ENCODE data around the gene SYF2. TPM values are rescaled to one million over a fixed set of nuclear protein-coding genes. Genes with fewer than 3 reads are reported as not detected.

SYF2 gene
- total and polyA plus RNA-seq, 2 donors (not counting 3 experiments of a cell fraction or from before 2014, with no cell fraction given): 9.3 to 38.0 TPM

- Histone ChIP-seq H3K4me2 (ENCODE audit: insufficient read depth, low read length) (no peak overlapping the region), H3K36me3 (ENCODE audit: control insufficient read depth in 2 of 2, extremely low read depth in 1 of 2, insufficient read depth in 2 of 2, low read length in 2 of 2) (no peaks in the 10 kb centered on the region), H3K4me1 (ENCODE audit: control insufficient read depth, extremely low read depth, insufficient read depth, low read length) (no peaks in the 10 kb centered on the region), H4K20me1 (replicated peaks; ENCODE audit: control insufficient read depth, extremely low read depth, insufficient read depth, low read length) (no peaks in the 10 kb centered on the region), H3K9me1 (replicated peaks; ENCODE audit: control insufficient read depth, extremely low read depth, insufficient read depth, low read length) (no peaks in the 10 kb centered on the region), H3K27ac (ENCODE audit: insufficient read depth, low read depth, low read length) (no peak overlapping the region), H3K79me2 (ENCODE audit: control insufficient read depth, insufficient read depth, low read length) (no peaks in the 10 kb centered on the region), H3K9me3 (replicated peaks; ENCODE audit: control insufficient read depth, insufficient read depth, low read length) (no peaks in the 10 kb centered on the region), H3K27me3 (ENCODE audit: control insufficient read depth in 2 of 2, insufficient read depth in 2 of 2, low read length in 2 of 2) (peaks cover 2 to 5% of the 10 kb centered on the region in 2 experiments), H3K9ac (replicated peaks; ENCODE audit: extremely low read depth, insufficient read depth, low read length) (no peak overlapping the region), H2AFZ (ENCODE audit: low read depth, low read length) (no peak overlapping the region), H3K4me3 (replicated peaks in 1 of 3; ENCODE audit: insufficient read depth in 1 of 3, low read depth in 1 of 3, low read length in 3 of 3) (no peak overlapping the region)
- DNase-seq (ENCODE audit: low read depth, low spot score): no peak
- ChIA-PET POLR2A (no interaction called here), CTCF (no interaction called here)
- dilution Hi-C loops (cut with MboI; ENCODE audit: extremely low pct_ligation_motif_present, low sequenced_read_pairs) (no loop called here), intact Hi-C loops (cut with micrococcal nuclease) (no loop called here)
- FAIRE-seq: no peak
- TF ChIP-seq POLR2A (IDR thresholded peaks at IDR 0.05; ENCODE audit: low read depth, low read length) (no peak), MAX (IDR thresholded peaks at IDR 0.05; ENCODE audit: insufficient read depth, insufficient read length) (no peak), POLR2AphosphoS5 (IDR thresholded peaks at IDR 0.05; ENCODE audit: insufficient read depth, low read depth, low read length) (no peak), JUN (IDR thresholded peaks at IDR 0.05; ENCODE audit: borderline replicate concordance, insufficient read depth, insufficient read length, low read depth) (no peak), FOS (IDR thresholded peaks at IDR 0.05; ENCODE audit: borderline replicate concordance, insufficient read depth, low read length) (no peak), EZH2 (IDR thresholded peaks at IDR 0.05; ENCODE audit: borderline replicate concordance, low read depth, low read length, severe bottlenecking) (no peak), MYC (IDR thresholded peaks at IDR 0.05; ENCODE audit: low read depth, low read length) (no peak), CTCF (IDR thresholded peaks at IDR 0.05; ENCODE audit: extremely low read depth in 1 of 2, insufficient read depth in 1 of 2, low read depth in 1 of 2, low read length in 2 of 2) (no peak), GATA2 (IDR thresholded peaks at IDR 0.05; ENCODE audit: insufficient read depth, insufficient read length, low read depth, low read length) (no peak)
- no TSS peak for BruUV-seq (replicated peaks)
Measured at GRCh38 chr1:25193229-25193628, 39.1 kb downstream of the SYF2 start.
